ENCODE results near the gene NLRC5. TPM values are rescaled to one million over a fixed set of nuclear protein-coding genes. Genes with fewer than 3 reads are reported as not detected.

Gene NLRC5
- total RNA-seq, 1 experiment from 2014 or later = 0.98 TPM

GRCh38 chr16:56981729-56982271 is 7.6 kb upstream of the NLRC5 start:
- no peak for TF ChIP-seq EZH2 (IDR thresholded peaks at IDR 0.05; ENCODE audit: low read length, unreplicated experiment)
- TF ChIP-seq, protein P1, sequence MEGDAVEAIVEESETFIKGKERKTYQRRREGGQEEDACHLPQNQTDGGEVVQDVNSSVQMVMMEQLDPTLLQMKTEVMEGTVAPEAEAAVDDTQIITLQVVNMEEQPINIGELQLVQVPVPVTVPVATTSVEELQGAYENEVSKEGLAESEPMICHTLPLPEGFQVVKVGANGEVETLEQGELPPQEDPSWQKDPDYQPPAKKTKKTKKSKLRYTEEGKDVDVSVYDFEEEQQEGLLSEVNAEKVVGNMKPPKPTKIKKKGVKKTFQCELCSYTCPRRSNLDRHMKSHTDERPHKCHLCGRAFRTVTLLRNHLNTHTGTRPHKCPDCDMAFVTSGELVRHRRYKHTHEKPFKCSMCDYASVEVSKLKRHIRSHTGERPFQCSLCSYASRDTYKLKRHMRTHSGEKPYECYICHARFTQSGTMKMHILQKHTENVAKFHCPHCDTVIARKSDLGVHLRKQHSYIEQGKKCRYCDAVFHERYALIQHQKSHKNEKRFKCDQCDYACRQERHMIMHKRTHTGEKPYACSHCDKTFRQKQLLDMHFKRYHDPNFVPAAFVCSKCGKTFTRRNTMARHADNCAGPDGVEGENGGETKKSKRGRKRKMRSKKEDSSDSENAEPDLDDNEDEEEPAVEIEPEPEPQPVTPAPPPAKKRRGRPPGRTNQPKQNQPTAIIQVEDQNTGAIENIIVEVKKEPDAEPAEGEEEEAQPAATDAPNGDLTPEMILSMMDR (conservative IDR thresholded peaks at IDR 0.05; ENCODE audit: low read depth, low read length) = no peak
- TF ChIP-seq EZH2phosphoT487 (IDR thresholded peaks at IDR 0.05; ENCODE audit: borderline replicate concordance, low read length) = no peak
- Histone ChIP-seq H2AFZ (ENCODE audit: low read length) (no peak overlapping the region), H3K27ac (ENCODE audit: low read length) (no peak overlapping the region), H3K36me3 (ENCODE audit: low read depth, low read length) (no peaks in the 10 kb centered on the region), H3F3A (ENCODE audit: low read length, unreplicated experiment) (no peaks in the 10 kb centered on the region), H3K4me2 (ENCODE audit: low read length) (no peak overlapping the region), H3K9me2 (replicated peaks; ENCODE audit: low read length) (no peaks in the 10 kb centered on the region), H3K4me3 (ENCODE audit: low read length) (no peak overlapping the region), H3K27me3 (ENCODE audit: low read length) (no peaks in the 10 kb centered on the region), H3K4me1 (ENCODE audit: insufficient read depth, low read length) (peaks cover 6% of the 10 kb centered on the region; the same call in 1 of the 2 replicates), H4K20me1 (ENCODE audit: low read length) (no peaks in the 10 kb centered on the region), H3K9me3 (ENCODE audit: low read length) (no peaks in the 10 kb centered on the region), H3K9ac (ENCODE audit: low read length) (no peak overlapping the region), H3K79me2 (ENCODE audit: low read length) (no peaks in the 10 kb centered on the region)
- DNase-seq (no peak), ATAC-seq (no peak)
- intact Hi-C loops (cut with micrococcal nuclease) = no loop called here
- BruUV-seq (replicated peaks) = no TSS peak
- ChIA-PET POLR2A (ENCODE audit: unreplicated experiment) (no interaction called here), CTCF (no interaction called here)

GRCh38 chr16:56982695-56983094 is 6.7 kb upstream of the NLRC5 start:
- H3K27ac ChIP-seq (ENCODE audit: low read length) = no peak overlapping the region
- no peak for DNase-seq
- BruUV-seq (replicated peaks) = no TSS peak
- H3K4me1 ChIP-seq (ENCODE audit: insufficient read depth, low read length) = peaks cover 6% of the 10 kb centered on the region; the same call in 1 of the 2 replicates
- no peak overlapping the region for H3K9ac ChIP-seq (ENCODE audit: low read length)
- intact Hi-C loops (cut with micrococcal nuclease) = no loop called here
- no peaks in the 10 kb centered on the region for H4K20me1 ChIP-seq (ENCODE audit: low read length)
- no peaks in the 10 kb centered on the region for H3K79me2 ChIP-seq (ENCODE audit: low read length)
- no peaks in the 10 kb centered on the region for H3K36me3 ChIP-seq (ENCODE audit: low read depth, low read length)
- no peaks in the 10 kb centered on the region for H3K9me2 ChIP-seq (replicated peaks; ENCODE audit: low read length)
- no peak overlapping the region for H2AFZ ChIP-seq (ENCODE audit: low read length)
- TF ChIP-seq, protein P1 (conservative IDR thresholded peaks at IDR 0.05; ENCODE audit: low read depth, low read length) = no peak
- no peak for TF ChIP-seq EZH2 (IDR thresholded peaks at IDR 0.05; ENCODE audit: low read length, unreplicated experiment)
- no peak for TF ChIP-seq EZH2phosphoT487 (IDR thresholded peaks at IDR 0.05; ENCODE audit: borderline replicate concordance, low read length)
- no peak overlapping the region for H3K4me2 ChIP-seq (ENCODE audit: low read length)
- no peak overlapping the region for H3K4me3 ChIP-seq (ENCODE audit: low read length)
- no peaks in the 10 kb centered on the region for H3K27me3 ChIP-seq (ENCODE audit: low read length)
- H3F3A ChIP-seq (ENCODE audit: low read length, unreplicated experiment) = no peaks in the 10 kb centered on the region
- no peaks in the 10 kb centered on the region for H3K9me3 ChIP-seq (ENCODE audit: low read length)
- POLR2A ChIA-PET (ENCODE audit: unreplicated experiment) = no interaction called here
- CTCF ChIA-PET = no interaction called here
- ATAC-seq = no peak

- no peak for TF ChIP-seq EZH2phosphoT487 (IDR thresholded peaks at IDR 0.05; ENCODE audit: borderline replicate concordance, low read length)
- no peak for TF ChIP-seq EZH2 (IDR thresholded peaks at IDR 0.05; ENCODE audit: low read length, unreplicated experiment)
- TF ChIP-seq, protein P1 (conservative IDR thresholded peaks at IDR 0.05; ENCODE audit: low read depth, low read length) = no peak
- no peaks in the 10 kb centered on the region for H3K36me3 ChIP-seq (ENCODE audit: low read depth, low read length)
- H2AFZ ChIP-seq (ENCODE audit: low read length) = no peak overlapping the region
- DNase-seq = no peak
- no peak overlapping the region for H3K9ac ChIP-seq (ENCODE audit: low read length)
- H3K27ac ChIP-seq (ENCODE audit: low read length) = no peak overlapping the region
- no peaks in the 10 kb centered on the region for H4K20me1 ChIP-seq (ENCODE audit: low read length)
- peaks cover 6% of the 10 kb centered on the region; the same call in 1 of the 2 replicates for H3K4me1 ChIP-seq (ENCODE audit: insufficient read depth, low read length)
- no TSS peak for BruUV-seq (replicated peaks)
- H3K9me3 ChIP-seq (ENCODE audit: low read length) = no peaks in the 10 kb centered on the region
- H3K9me2 ChIP-seq (replicated peaks; ENCODE audit: low read length) = no peaks in the 10 kb centered on the region
- H3F3A ChIP-seq (ENCODE audit: low read length, unreplicated experiment) = no peaks in the 10 kb centered on the region
- intact Hi-C loops (cut with micrococcal nuclease) = no loop called here
- ChIA-PET POLR2A (ENCODE audit: unreplicated experiment) (no interaction called here), CTCF (no interaction called here)
- H3K27me3 ChIP-seq (ENCODE audit: low read length) = no peaks in the 10 kb centered on the region
- no peaks in the 10 kb centered on the region for H3K79me2 ChIP-seq (ENCODE audit: low read length)
- H3K4me3 ChIP-seq (ENCODE audit: low read length) = no peak overlapping the region
- ATAC-seq = no peak
- no peak overlapping the region for H3K4me2 ChIP-seq (ENCODE audit: low read length)
These were observed 6.1 kb upstream of the NLRC5 start for GRCh38 chr16:56983211-56983751.
